HepG2 (cell line): ENCODE results near the gene NEDD4L. TPM values are rescaled to one million over a fixed set of nuclear protein-coding genes. Genes with fewer than 3 reads are reported as not detected.
A peak's percentile ranks its signal among the peaks of the same experiment; 100 is the strongest.

Experiments used
- ATAC-seq: fragments of 200-7000 bp; cut with Tn5 transposase; 3 replicates; pipeline ENCODE4 v1.9.1; 2020; ENCODE audit warnings: mild to moderate bottlenecking, moderate library complexity
- BruUV-seq: library from RNA; stranded (reverse); fragments of 400-500 nt; replicated peaks from 2 replicates; lab custom pipeline; 2021; lab: Mats Ljungman, UMichigan
- CTCF ChIA-PET: fragments of 300-600 bp; formaldehyde crosslinking; extraction: SDS; loops from one replicate; lab custom pipeline; 2021; ENCODE audit warnings: low total read pairs, inconsistent platforms, low intra/inter-chr PET ratio; lab: Yijun Ruan, JAX
- POLR2A ChIA-PET: fragments of 350-600 bp; sonication (Branson Sonifier 250); formaldehyde crosslinking; loops from one replicate; lab custom pipeline; 2020; ENCODE audit warnings: antibody characterized with exemption, inconsistent platforms; lab: Yijun Ruan, JAX
- DNase-seq: peaks from one replicate; pipeline ENCODE4 v3.0.0-alpha.2; 2015; ENCODE audit warnings: low spot score
- FAIRE-seq: peaks from 3 replicates; lab custom pipeline; 2011; peaks lifted over from hg19 to GRCh38; lab: Jason Lieb, UNC
- H2AFZ ChIP-seq: one replicate; pipeline ENCODE4 v1.6.1; 2011; ENCODE audit warnings: low read length, inconsistent platforms
- H3K27ac ChIP-seq: fragments of 300-600 bp; 3 replicates; pipeline ENCODE4 v1.8.0; 2011; ENCODE audit warnings: mixed run types, mild to moderate bottlenecking, mixed read lengths, low read length, inconsistent platforms; ENCODE audit not compliant: insufficient read depth; ENCODE audit errors: extremely low read length
- H3K27me3 ChIP-seq, 2 experiments: fragments of 200-600 bp in 1 of 2; 2 replicates in 1 of 2; 3 replicates in 1 of 2; pipeline versions ENCODE4 v1.6.0 to v1.8.0; 2011; ENCODE audit warnings: low read length in 2 of 2, mild to moderate bottlenecking in 2 of 2, moderate library complexity in 2 of 2, inconsistent platforms in 1 of 2; ENCODE audit not compliant: insufficient read depth in 2 of 2, control insufficient read depth in 1 of 2
- H3K36me3 ChIP-seq, 2 experiments: fragments of 200-600 bp in 1 of 2; replicated peaks in 1 of 2; 2 replicates in 1 of 2; 3 replicates in 1 of 2; pipeline versions ENCODE4 v1.5.1 to v1.8.0; 2011; ENCODE audit warnings: low read length in 2 of 2, inconsistent platforms in 1 of 2; ENCODE audit not compliant: insufficient read depth in 2 of 2, control insufficient read depth in 1 of 2
- H3K4me1 ChIP-seq: 2 replicates; pipeline ENCODE4 v1.5.1; 2012; ENCODE audit warnings: low read length, inconsistent platforms; ENCODE audit not compliant: insufficient read depth
- H3K4me2 ChIP-seq: 2 replicates; pipeline ENCODE4 v1.6.0; 2011; ENCODE audit warnings: low read depth, low read length, inconsistent platforms
- H3K4me3 ChIP-seq, 3 experiments: fragments of 200-600 bp in 1 of 3; sonication (generic), shearing (Covaris generic) in 1 of 3; replicated peaks in 1 of 3; 2 replicates each; pipeline ENCODE4 v1.5.1; 2011 to 2016; ENCODE audit warnings: low read length in 3 of 3, inconsistent platforms in 2 of 3, low read depth in 2 of 3, mild to moderate bottlenecking in 2 of 3, control low read depth in 1 of 3, mixed read lengths in 1 of 3; ENCODE audit not compliant: insufficient read depth in 1 of 3
- H3K79me2 ChIP-seq: one replicate; pipeline ENCODE4 v1.6.1; 2011; ENCODE audit warnings: low read length, inconsistent platforms; ENCODE audit not compliant: insufficient read depth
- H3K9ac ChIP-seq: 2 replicates; pipeline ENCODE4 v1.6.0; 2011; ENCODE audit warnings: mild to moderate bottlenecking, low read depth, low read length, inconsistent platforms; ENCODE audit not compliant: insufficient read depth
- H3K9me3 ChIP-seq: 2 replicates; pipeline ENCODE4 v1.5.1; 2012; ENCODE audit warnings: mild to moderate bottlenecking, low read length
- H4K20me1 ChIP-seq: 2 replicates; pipeline ENCODE4 v1.6.0; 2011; ENCODE audit warnings: inconsistent platforms, mild to moderate bottlenecking, low read length, moderate library complexity; ENCODE audit not compliant: insufficient read depth
- BRF2 ChIP-seq: sonication (generic); formaldehyde crosslinking; IDR thresholded peaks from 2 replicates; pipeline ENCODE4 v1.8.1; 2022; ENCODE audit warnings: mild to moderate bottlenecking, missing genetic modification reagents
- CEBPB ChIP-seq: IDR thresholded peaks from 2 replicates; pipeline ENCODE4 v1.6.1; 2011; ENCODE audit warnings: low read depth, low read length, improper control_type of control experiment, borderline replicate concordance
- FOXA3 ChIP-seq: IDR thresholded peaks from 2 replicates; pipeline ENCODE4 v1.6.1; 2016; ENCODE audit warnings: missing genetic modification reagents, missing compliant biosample characterization
- FOXO1 ChIP-seq: sonication (generic); formaldehyde crosslinking; IDR thresholded peaks from 2 replicates; pipeline ENCODE4 v1.4.0; 2020; ENCODE audit warnings: missing genetic modification reagents
- MEIS2 ChIP-seq: sonication (generic); formaldehyde crosslinking; IDR thresholded peaks from 2 replicates; pipeline ENCODE4 v1.9.0; 2021; ENCODE audit warnings: mild to moderate bottlenecking, missing genetic modification reagents
- RXRA ChIP-seq: sonication (generic); formaldehyde crosslinking; IDR thresholded peaks from 2 replicates; pipeline ENCODE4 v1.5.1; 2020; ENCODE audit warnings: missing genetic modification reagents
- ZSCAN25 ChIP-seq: sonication (generic); formaldehyde crosslinking; IDR thresholded peaks from 2 replicates; pipeline ENCODE4 v1.8.0; 2022; ENCODE audit warnings: mild to moderate bottlenecking, missing genetic modification reagents
- WGBS: methylation state at CpG from one replicate; pipeline ENCODE4 v1.1.6; 2017; ENCODE audit warnings: low lambda C conversion rate; 5-methylcytosine and 5-hydroxymethylcytosine counted together
- in situ Hi-C: cut with HindIII; loops from 2 replicates; pipeline ENCODE4 v1.10.0; 2017; ENCODE audit warnings: low pct_unique_long_range_greater_than_20kb; ENCODE audit not compliant: extremely low pct_ligation_motif_present
- intact Hi-C: fragments of 100-400 bp; cut with micrococcal nuclease; formaldehyde crosslinking; loops from one replicate; pipeline ENCODE4 v1.10.0; 2022; ENCODE audit not compliant: unreplicated experiment
- polyA plus RNA-seq, 8 experiments: library from polyadenylated mRNA; depleted of rRNA in 3 of 8; stranded (reverse) in 7 of 8; unstranded in 1 of 8; fragments of >200 nt; fragmentation: Illumina TruSeq in 4 of 8; extraction: Trizol in 4 of 8; gene quantifications; 2 replicates each; pipeline versions ENCODE4 v1.2.1 to v1.2.3, GENCODE V29; 2011 to 2016; ENCODE audit warnings: low read depth in 4 of 8, missing spikeins in 1 of 8, mixed read lengths in 1 of 8; ENCODE audit not compliant: insufficient read depth in 1 of 8
- total RNA-seq, 5 experiments: library from RNA; depleted of rRNA; stranded (reverse); fragments of >200 nt; fragmentation: Illumina TruSeq; extraction: Trizol; gene quantifications; 2 replicates each; pipeline ENCODE4 v1.2.3, GENCODE V29; 2016; ENCODE audit warnings: low read depth in 1 of 5

Gene NEDD4L
- total and polyA plus RNA-seq, 2 of the 13 experiments (the other 11 are each of a cell fraction or from before 2014, with no cell fraction given), result 168 to 390 TPM

- Histone ChIP-seq H3K79me2 (no peaks in the 10 kb centered on the region), H3K4me1 (peaks cover 13% of the 10 kb centered on the region), H3K4me2 (no peak overlapping the region), H3K27ac (no peak overlapping the region), H3K36me3 (no peaks in the 10 kb centered on the region), H3K27me3 (no peaks in the 10 kb centered on the region), H3K4me3 (no peak overlapping the region), H4K20me1 (no peaks in the 10 kb centered on the region), H2AFZ (no peak overlapping the region), H3K9me3 (no peaks in the 10 kb centered on the region), H3K9ac (no peak overlapping the region)
- BruUV-seq, result no TSS peak
- DNase-seq, result no peak
- in situ Hi-C loops, result no loop called here
- ChIA-PET CTCF (no interaction called here), POLR2A (no interaction called here)
- intact Hi-C loops, result no loop called here
- WGBS, result 62% methylated on average over 3 of the region's 3 CpGs
- no peak for ATAC-seq
- 0 out of 2 replicates have a peak, but pooled peaks have one; percentile 2 for TF ChIP-seq CEBPB
- no peak for TF ChIP-seq ZSCAN25 (CRISPR knock-in tag)
- no peak for FAIRE-seq
Observed at GRCh38 chr18:58216071-58216481, 172.1 kb downstream of the NEDD4L start.

- in situ Hi-C loops, result no loop called here
- no peak for FAIRE-seq
- WGBS, result 91% methylated on average over 3 of the region's 3 CpGs
Observed at GRCh38 chr18:58217052-58217451, 173.0 kb downstream of the NEDD4L start.

More at GRCh38 chr18:58217052-58217451, 173.0 kb downstream of the NEDD4L start:
- no peaks in the 10 kb centered on the region for H3K9me3 ChIP-seq
- intact Hi-C loops, result no loop called here
- DNase-seq, result no peak
- H3K4me1 ChIP-seq, result peaks cover 15% of the 10 kb centered on the region
- H3K27me3 ChIP-seq, result no peaks in the 10 kb centered on the region
- no TSS peak for BruUV-seq
- POLR2A ChIA-PET, result no interaction called here
- no peak overlapping the region for H3K27ac ChIP-seq
- H3K36me3 ChIP-seq, result no peaks in the 10 kb centered on the region
- H3K4me3 ChIP-seq, result no peak overlapping the region
- no peak overlapping the region for H3K9ac ChIP-seq
- no peak overlapping the region for H2AFZ ChIP-seq
- peaks cover 7% of the 10 kb centered on the region for H3K79me2 ChIP-seq
- no peak overlapping the region for H3K4me2 ChIP-seq
- no peak for ATAC-seq
- H4K20me1 ChIP-seq, result no peaks in the 10 kb centered on the region
- CTCF ChIA-PET, result no interaction called here
- TF ChIP-seq BRF2 (no peak), FOXO1 (CRISPR knock-in tag) (no peak), RXRA (no peak), FOXA3 (CRISPR knock-in tag) (no peak), MEIS2 (CRISPR knock-in tag) (no peak)
